OCI-LY7 (cell line): ENCODE measurements around the gene TMEM131L. TPM values are rescaled to one million over a fixed set of nuclear protein-coding genes. Genes with fewer than 3 reads are reported as not detected.

ENCODE experiments used
- BruUV-seq: library from RNA; stranded (reverse); fragments of 400-500 nt; replicated peaks from 2 replicates; lab custom pipeline; 2021; lab: Mats Ljungman, UMichigan
- CTCF ChIA-PET: fragments of 300-600 bp; sonication (Branson Sonifier 250); formaldehyde crosslinking; loops from one replicate; lab custom pipeline; 2022; ENCODE audit warnings: antibody characterized with exemption; ENCODE audit not compliant: unreplicated experiment; lab: Charles Lee
- POLR2A ChIA-PET: fragments of 300-600 bp; sonication (Branson Sonifier 250); formaldehyde crosslinking; loops from one replicate; lab custom pipeline; 2022; ENCODE audit warnings: antibody characterized with exemption; lab: Charles Lee
- DNase-seq: peaks from one replicate; pipeline ENCODE4 v3.0.0-alpha.2; 2015; ENCODE audit warnings: low spot score
- H2AFZ ChIP-seq: fragments of 200-600 bp; sonication (generic), shearing (Covaris generic); 2 replicates; pipeline ENCODE4 v1.6.1; 2014; ENCODE audit warnings: mild to moderate bottlenecking, antibody characterized with exemption, low read length, moderate library complexity
- H3K27ac ChIP-seq: fragments of 200-600 bp; sonication (generic); 2 replicates; pipeline ENCODE4 v1.5.1; 2014; ENCODE audit warnings: mixed run types, low read depth, mild to moderate bottlenecking, moderate library complexity, low read length, inconsistent platforms; ENCODE audit not compliant: poor library complexity, severe bottlenecking
- H3K36me3 ChIP-seq: fragments of 200-600 bp; sonication (generic); 2 replicates; pipeline ENCODE4 v1.6.1; 2014; ENCODE audit warnings: mild to moderate bottlenecking, antibody characterized with exemption, low read length, moderate library complexity, mixed read lengths; ENCODE audit not compliant: insufficient read depth
- H3K4me1 ChIP-seq: fragments of 200-600 bp; sonication (generic); 2 replicates; pipeline ENCODE4 v1.5.1; 2014; ENCODE audit warnings: mild to moderate bottlenecking, low read length; ENCODE audit not compliant: insufficient read depth, poor library complexity, severe bottlenecking
- H3K4me2 ChIP-seq: fragments of 200-600 bp; sonication (generic); 2 replicates; pipeline ENCODE4 v1.6.1; 2014; ENCODE audit warnings: mild to moderate bottlenecking, low read length
- H3K4me3 ChIP-seq: fragments of 200-600 bp; sonication (generic); 2 replicates; pipeline ENCODE4 v1.5.1; 2014; ENCODE audit warnings: mild to moderate bottlenecking, low read depth, low read length; ENCODE audit not compliant: poor library complexity, severe bottlenecking
- H3K79me2 ChIP-seq: fragments of 200-600 bp; sonication (generic); 2 replicates; pipeline ENCODE4 v1.6.1; 2016; ENCODE audit warnings: low read depth, mild to moderate bottlenecking, low read length, moderate library complexity, mixed read lengths; ENCODE audit not compliant: insufficient read depth
- H3K9me2 ChIP-seq: fragments of 200-600 bp; sonication (generic); 2 replicates; pipeline ENCODE4 v1.6.1; 2016; ENCODE audit warnings: mild to moderate bottlenecking, low read length, mixed read lengths; ENCODE audit not compliant: insufficient read depth
- H3K9me3 ChIP-seq: fragments of 200-600 bp; sonication (generic); 2 replicates; pipeline ENCODE4 v1.6.1; 2014; ENCODE audit warnings: mild to moderate bottlenecking, mixed run types, low read length, mixed read lengths
- H4K20me1 ChIP-seq: fragments of 200-600 bp; sonication (generic); 2 replicates; pipeline ENCODE4 v1.6.1; 2014; ENCODE audit warnings: mild to moderate bottlenecking, antibody characterized with exemption, low read length, moderate library complexity, mixed read lengths; ENCODE audit not compliant: insufficient read depth
- EZH2phosphoT487 ChIP-seq: fragments of 200-600 bp; sonication (generic); IDR thresholded peaks from 2 replicates; pipeline ENCODE4 v1.6.1; 2018; ENCODE audit warnings: low read depth, borderline replicate concordance, mild to moderate bottlenecking, mixed run types, antibody characterized with exemption, low read length, moderate library complexity, mixed read lengths
- intact Hi-C: fragments of 100-400 bp; cut with micrococcal nuclease; formaldehyde crosslinking; loops from one replicate; pipeline ENCODE4 v1.10.0; 2022; ENCODE audit not compliant: unreplicated experiment
- total RNA-seq, 2 experiments: library from RNA; depleted of rRNA in 1 of 2; stranded (reverse); fragments of >200 nt in 1 of 2; shearing (Covaris generic) in 1 of 2; gene quantifications; 2 replicates each; pipeline ENCODE4 v1.2.3, GENCODE V29; 2014 to 2022
- TF ChIP-seq, protein P1 (sequence below): fragments of 200-600 bp; sonication (generic); conservative IDR thresholded peaks from 2 replicates; pipeline ENCODE4 v1.5.1; 2014; ENCODE audit warnings: mild to moderate bottlenecking, antibody characterized with exemption, low read length, moderate library complexity, mixed read lengths

The TMEM131L gene
- total RNA-seq, 2 experiments from 2014 or later = 133 to 148 TPM

DNA sequence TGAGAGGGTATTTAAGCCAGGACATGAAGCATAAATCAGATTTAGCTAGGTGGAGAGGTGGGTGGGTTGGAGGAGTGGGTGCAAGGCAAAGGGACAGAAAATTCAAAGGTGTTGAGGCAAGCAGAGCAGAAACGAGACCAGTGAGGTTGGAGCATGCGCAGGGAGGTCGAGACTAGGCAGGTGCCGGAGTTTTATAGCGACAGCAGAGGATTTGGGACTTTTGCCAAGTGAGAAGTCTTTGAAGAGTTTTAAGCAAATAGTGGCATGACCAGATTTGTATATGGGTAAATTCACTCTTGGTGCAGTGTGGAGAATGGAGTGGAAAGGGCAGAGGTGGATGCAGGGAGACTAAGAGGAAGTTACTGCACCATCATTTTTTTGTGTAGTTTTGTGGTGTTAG, 110.9 kb downstream of the TMEM131L start:
- Histone ChIP-seq H3K9me2 (no peaks in the 10 kb centered on the region), H3K27ac (peak overlapping the region; percentile 85), H3K79me2 (peaks cover 91% of the 10 kb centered on the region), H3K36me3 (peaks cover 95% of the 10 kb centered on the region), H4K20me1 (peaks cover 4% of the 10 kb centered on the region; the same call in 1 of the 2 replicates), H3K9me3 (no peaks in the 10 kb centered on the region), H3K4me1 (peaks cover 92% of the 10 kb centered on the region), H3K4me3 (no peak overlapping the region), H3K4me2 (peak overlapping the region; percentile 32; the same call in 1 of the 2 replicates), H2AFZ (no peak overlapping the region)
- DNase-seq = no peak
- intact Hi-C loops = loop anchor here (2.0 kb wide), 1 partner anchor 434 kb away; no protein-coding TSS in a partner anchor
- TF ChIP-seq, protein P1, sequence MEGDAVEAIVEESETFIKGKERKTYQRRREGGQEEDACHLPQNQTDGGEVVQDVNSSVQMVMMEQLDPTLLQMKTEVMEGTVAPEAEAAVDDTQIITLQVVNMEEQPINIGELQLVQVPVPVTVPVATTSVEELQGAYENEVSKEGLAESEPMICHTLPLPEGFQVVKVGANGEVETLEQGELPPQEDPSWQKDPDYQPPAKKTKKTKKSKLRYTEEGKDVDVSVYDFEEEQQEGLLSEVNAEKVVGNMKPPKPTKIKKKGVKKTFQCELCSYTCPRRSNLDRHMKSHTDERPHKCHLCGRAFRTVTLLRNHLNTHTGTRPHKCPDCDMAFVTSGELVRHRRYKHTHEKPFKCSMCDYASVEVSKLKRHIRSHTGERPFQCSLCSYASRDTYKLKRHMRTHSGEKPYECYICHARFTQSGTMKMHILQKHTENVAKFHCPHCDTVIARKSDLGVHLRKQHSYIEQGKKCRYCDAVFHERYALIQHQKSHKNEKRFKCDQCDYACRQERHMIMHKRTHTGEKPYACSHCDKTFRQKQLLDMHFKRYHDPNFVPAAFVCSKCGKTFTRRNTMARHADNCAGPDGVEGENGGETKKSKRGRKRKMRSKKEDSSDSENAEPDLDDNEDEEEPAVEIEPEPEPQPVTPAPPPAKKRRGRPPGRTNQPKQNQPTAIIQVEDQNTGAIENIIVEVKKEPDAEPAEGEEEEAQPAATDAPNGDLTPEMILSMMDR = no peak
- no peak for TF ChIP-seq EZH2phosphoT487
- CTCF ChIA-PET = no interaction called here
- BruUV-seq = no TSS peak
- POLR2A ChIA-PET = interaction anchor here (1.0 kb wide), 1 partner anchor 82 kb away, joined by 4 read pairs; no protein-coding TSS in a partner anchor

DNA sequence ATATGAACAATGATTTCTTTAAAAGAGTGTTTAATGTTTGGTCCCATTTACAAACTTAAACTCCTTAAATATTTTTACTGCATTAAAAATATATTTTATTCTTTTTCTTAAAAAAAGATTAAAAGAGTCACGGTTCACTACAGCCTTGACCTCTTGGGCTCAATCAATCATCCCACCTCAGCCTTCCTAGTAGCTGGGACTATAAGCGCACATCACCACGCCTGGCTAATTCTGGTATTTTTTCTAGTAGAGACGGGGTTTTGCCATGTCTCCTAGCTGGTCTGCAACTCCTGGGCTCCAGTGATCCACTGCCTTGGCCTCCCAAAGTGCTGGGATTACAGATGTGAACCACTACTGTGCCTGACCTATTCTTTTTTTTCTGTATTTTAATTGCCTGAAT, 113.2 kb downstream of the TMEM131L start:
- Histone ChIP-seq H3K9me3 (no peaks in the 10 kb centered on the region), H3K4me2 (peak overlapping the region; percentile 44), H3K36me3 (peaks cover 95% of the 10 kb centered on the region), H3K4me1 (peaks cover 89% of the 10 kb centered on the region), H3K4me3 (no peak overlapping the region), H2AFZ (no peak overlapping the region), H3K9me2 (no peaks in the 10 kb centered on the region), H4K20me1 (no peaks in the 10 kb centered on the region; the same call in 1 of the 2 replicates), H3K79me2 (peaks cover 93% of the 10 kb centered on the region), H3K27ac (peak overlapping the region; percentile 42)
- ChIA-PET POLR2A (interaction anchor here (0.6 to 0.7 kb wide), 3 partner anchors 27 to 613 kb away, joined by 3 to 7 read pairs (median 3); no protein-coding TSS in a partner anchor), CTCF (no interaction called here)
- intact Hi-C loops = no loop called here
- peak; percentile 49 for DNase-seq
- BruUV-seq = no TSS peak
- TF ChIP-seq, protein P1 = 0 out of 2 replicates have a peak, but pooled peaks have one; percentile 34
- TF ChIP-seq EZH2phosphoT487 = no peak

DNA sequence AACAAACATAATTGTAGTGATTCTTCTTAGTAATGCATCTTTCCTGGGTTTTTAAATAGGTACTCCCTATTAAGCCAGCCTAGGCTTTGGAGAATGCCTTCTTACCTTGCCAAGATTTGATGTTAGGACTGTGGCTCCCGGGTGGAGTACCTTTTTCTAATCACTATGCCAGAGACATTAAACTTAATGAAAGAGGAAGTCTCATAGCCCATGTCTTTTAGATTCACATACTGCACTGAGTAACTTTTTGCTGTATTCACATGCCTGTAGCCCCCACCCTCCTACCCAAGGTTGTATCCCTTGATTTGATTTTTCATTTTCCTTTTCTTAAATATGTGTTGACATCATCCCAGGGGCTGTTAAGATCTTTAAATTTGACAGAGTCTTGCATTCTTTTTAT, 113.7 kb downstream of the TMEM131L start:
- H3K27ac ChIP-seq = peak overlapping the region; percentile 42
- H3K36me3 ChIP-seq = peaks cover 95% of the 10 kb centered on the region
- peak; percentile 53 for DNase-seq
- H3K9me2 ChIP-seq = no peaks in the 10 kb centered on the region
- H2AFZ ChIP-seq = no peak overlapping the region
- intact Hi-C loops = no loop called here
- ChIA-PET POLR2A (interaction anchor here (0.6 kb wide), 2 partner anchors 612 to 637 kb away, joined by 3 to 8 read pairs; no protein-coding TSS in a partner anchor), CTCF (no interaction called here)
- H4K20me1 ChIP-seq = no peaks in the 10 kb centered on the region; the same call in 1 of the 2 replicates
- TF ChIP-seq, protein P1 = no peak
- no peak for TF ChIP-seq EZH2phosphoT487
- H3K4me2 ChIP-seq = peak overlapping the region; percentile 44
- H3K79me2 ChIP-seq = peaks cover 89% of the 10 kb centered on the region
- no peak overlapping the region for H3K4me3 ChIP-seq
- H3K4me1 ChIP-seq = peaks cover 86% of the 10 kb centered on the region
- BruUV-seq = no TSS peak
- H3K9me3 ChIP-seq = no peaks in the 10 kb centered on the region
